Hypothalamus (tissue), 51 donors: Measurements from ENCODE around the gene ATP6V0D1.

ENCODE experiments used
- DNase-seq, 51 donors: peaks; one replicate each; lab custom pipeline; 2025; lab: John Stamatoyannopoulos, UW

ATP6V0D1 gene

DNA sequence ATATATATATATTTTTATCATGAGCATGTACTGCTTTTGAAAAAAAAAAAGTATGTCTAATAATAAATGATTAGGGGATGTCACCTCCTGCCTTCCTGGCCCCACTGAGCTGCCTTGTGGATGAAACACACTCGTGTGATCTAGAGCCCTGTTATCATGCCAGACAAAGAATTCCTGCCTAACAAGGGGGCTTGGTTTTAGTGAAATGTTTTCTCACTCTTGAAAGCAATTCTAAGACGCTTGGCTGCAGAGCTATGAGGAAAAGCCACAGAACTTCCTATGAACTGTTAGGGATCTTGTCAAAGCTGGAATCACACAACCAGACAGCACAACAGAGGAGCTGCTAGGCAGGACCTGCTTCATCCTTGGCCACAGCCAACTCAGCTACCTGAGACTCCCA, 68.7 kb downstream of the ATP6V0D1 start:
- no peak for DNase-seq

- DNase-seq: no peak
These were observed 69.6 kb downstream of the ATP6V0D1 start for GRCh38 chr16:67411339-67411738.

- DNase-seq: no peak
These were observed 71.3 kb downstream of the ATP6V0D1 start for GRCh38 chr16:67409631-67410030.

DNA sequence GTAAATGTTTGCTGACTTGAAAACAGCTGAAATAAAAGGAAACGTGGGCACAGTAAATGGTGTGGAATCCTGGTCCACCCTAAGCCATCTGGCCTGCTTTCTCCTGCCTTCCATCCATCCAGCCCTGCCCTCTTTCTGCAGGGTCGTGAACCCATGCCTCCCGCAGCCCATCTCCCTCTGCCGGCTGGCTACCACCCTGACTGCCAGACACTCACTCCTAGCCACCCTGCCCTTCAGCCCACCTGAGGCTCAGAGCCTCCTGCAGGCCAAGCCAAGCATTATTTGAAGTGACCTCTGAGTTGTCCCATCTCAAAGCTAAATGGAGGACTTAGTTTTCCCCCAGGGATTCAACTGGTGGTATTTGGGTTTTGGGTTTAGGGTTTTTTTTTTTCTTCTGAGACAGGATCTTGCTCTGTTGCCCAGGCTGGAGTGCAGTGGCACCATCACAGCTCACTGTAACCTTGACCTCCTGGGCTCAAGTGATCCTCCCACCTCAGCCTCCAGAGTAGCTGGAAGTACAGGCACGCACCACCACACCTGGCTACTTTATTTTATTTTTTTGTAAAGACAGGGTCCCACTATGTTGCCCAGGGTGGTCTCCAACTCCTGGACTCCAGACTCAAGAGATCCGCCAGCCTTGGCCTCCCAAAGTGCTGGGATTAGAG, 73.0 kb downstream of the ATP6V0D1 start:
- no peak for DNase-seq

GRCh38 chr16:67407176-67407787, 73.7 kb downstream of the ATP6V0D1 start:
- DNase-seq: no peak

- peak in 8 of 51 donors; percentile 5 to 43 (median 18) for DNase-seq
These were observed 74.6 kb downstream of the ATP6V0D1 start for GRCh38 chr16:67406111-67406971.

DNA sequence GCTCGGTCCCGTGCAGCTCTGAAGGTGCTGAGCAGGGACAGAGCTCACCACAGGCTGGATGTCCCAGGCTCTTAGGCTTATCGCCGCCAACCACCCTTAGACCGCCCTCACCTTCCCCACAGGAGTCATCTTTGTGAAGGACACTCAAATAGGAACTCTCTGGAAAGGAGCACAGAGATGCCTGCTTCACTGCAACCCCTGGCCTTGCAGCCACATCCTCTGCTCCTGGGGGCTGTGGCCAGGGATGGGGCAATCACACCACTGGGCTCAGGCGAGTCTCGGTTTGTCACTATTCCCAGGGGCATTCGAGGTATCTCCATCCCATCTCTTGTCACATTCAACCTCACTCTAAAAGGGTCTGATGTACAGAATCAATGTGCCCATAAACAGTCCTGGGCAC, 75.6 kb downstream of the ATP6V0D1 start:
- no peak for DNase-seq

- DNase-seq: no peak
These were observed 76.2 kb downstream of the ATP6V0D1 start for GRCh38 chr16:67404740-67405226.

- no peak for DNase-seq
These were observed 76.9 kb downstream of the ATP6V0D1 start for GRCh38 chr16:67403976-67404555.

DNA sequence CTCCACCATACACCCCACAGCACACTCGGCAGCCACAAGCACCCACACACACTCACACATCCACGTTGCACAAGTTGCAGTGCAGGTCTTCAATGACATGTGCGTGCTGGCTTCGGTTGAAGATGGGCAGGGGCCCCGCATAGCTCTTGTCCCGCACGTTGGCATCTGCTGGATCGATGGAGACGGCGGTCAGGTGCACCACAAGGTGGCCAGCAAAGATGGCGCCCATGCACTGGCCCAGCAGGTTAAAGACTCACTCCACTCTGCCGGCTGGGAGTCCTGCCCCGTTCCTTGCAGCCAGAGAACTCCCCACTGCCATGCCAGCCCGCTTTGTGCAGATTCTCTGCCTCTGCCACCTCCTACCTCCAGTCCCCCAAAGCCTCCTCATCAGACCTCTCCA, 80.1 kb downstream of the ATP6V0D1 start:
- no peak for DNase-seq

GRCh38 chr16:67399749-67400704, 80.9 kb downstream of the ATP6V0D1 start:
- peak in 1 of 51 donors; percentile 45 for DNase-seq

GRCh38 chr16:67399218-67399733, 81.7 kb downstream of the ATP6V0D1 start:
- DNase-seq: peak in 33 of 51 donors; percentile 9 to 75 (median 40)

GRCh38 chr16:67398546-67399217, 82.3 kb downstream of the ATP6V0D1 start:
- DNase-seq: no peak

- no peak for DNase-seq
These were observed 83.0 kb downstream of the ATP6V0D1 start for GRCh38 chr16:67397812-67398545.

DNA sequence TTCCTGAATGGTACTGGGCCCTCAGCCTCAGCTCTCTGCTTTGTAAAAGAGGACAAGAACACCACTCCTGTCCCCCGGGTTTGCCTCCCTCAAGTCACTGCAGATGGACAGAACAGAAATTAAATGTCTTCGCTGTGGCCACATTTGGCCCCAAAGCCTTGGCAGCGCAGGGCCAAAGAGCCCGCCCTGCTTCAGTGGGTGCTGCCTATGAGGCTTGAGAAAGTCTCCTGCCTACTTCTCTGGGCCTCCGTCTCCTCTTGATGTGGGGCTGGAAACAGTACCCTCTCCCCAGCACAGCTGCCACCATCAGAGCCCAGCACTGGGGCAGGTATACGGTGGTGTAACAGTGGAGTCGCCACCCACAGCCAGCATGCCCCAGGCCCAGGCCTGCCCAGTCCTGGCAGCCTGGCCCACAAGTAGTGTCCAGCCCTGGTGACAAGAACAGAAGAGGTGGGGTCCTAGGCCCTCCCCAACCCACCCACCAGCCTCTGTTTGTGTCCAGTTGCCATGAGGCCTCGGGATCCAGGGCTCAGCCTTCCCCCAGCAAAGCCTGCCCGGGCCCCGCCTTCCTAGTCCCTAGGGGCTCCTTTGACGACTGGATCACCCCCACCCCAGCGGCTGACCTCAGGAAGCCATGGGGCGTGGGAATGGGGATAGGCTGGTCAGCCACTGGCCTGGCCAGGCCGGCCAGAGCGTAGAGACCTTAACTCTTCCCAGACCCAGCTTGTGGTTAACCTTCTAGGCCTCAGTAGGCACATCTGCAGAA, 83.7 kb downstream of the ATP6V0D1 start:
- DNase-seq: no peak

DNA sequence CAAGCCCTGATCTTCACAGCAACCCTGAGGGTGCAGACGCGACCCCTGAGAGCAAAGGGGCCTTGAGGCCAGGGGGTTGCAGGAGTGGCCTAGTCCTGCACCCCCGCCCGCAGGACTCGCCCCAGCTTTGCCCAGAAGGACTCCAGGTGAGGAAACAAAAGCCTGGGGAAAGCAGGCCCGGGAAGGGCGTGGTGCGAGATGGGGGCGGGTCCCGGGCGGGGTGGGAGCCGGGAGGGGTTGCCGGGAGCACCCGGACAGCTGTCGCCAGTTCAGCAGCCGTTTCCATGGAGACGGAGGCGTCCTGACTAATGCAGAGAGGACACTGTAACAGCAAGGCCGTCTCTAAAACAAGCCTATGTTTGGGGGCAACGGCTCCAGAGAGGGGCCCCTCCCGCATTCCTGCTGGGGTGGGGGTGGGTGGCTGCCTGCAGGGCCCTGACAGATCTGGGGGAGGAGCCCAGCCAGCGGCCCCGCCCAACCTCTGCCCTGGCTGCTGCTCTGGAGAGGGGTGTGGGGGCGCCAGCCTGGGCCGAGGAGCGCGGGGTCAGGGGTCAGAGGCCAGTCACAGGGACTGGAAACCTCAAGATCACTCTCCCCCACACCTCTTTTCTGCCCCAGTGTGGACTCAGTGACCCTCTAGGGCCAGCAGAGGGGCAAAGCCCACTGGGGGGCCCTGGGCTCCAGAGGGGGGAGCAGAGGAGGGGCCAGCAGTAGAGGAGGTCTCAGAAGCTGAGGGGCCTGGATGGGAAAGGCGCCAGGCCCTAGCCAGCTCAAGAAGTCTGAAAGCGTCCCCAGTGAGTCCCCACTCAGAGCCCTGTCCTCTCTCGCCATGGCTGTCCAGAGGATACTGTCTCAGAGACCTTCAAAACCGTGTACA, 84.6 kb downstream of the ATP6V0D1 start:
- DNase-seq: peak in 29 of 51 donors; percentile 5 to 76 (median 45)
